Psoas muscle (tissue), 8 donors: Measurements from ENCODE around the gene ARL6IP5. TPM values are rescaled to one million over a fixed set of nuclear protein-coding genes. Genes with fewer than 3 reads are reported as not detected.
A peak's percentile ranks its signal among the peaks of the same experiment; 100 is the strongest.

Source experiments
- ATAC-seq, 4 donors: fragments of 200-7000 bp; cut with Tn5 transposase; one replicate each; pipeline ENCODE4 v1.9.1; 2020; ENCODE audit warnings: moderate library complexity in 3 of 4, mild to moderate bottlenecking in 2 of 4
- DNase-seq, 2 donors: peaks; one replicate each; pipeline ENCODE4 v3.0.0-alpha.2; 2020
- H3K27ac ChIP-seq: fragments of 200-600 bp; one replicate; pipeline ENCODE4 v1.8.0; 2022
- H3K27me3 ChIP-seq, 3 donors: fragments of 200-600 bp in 1 of 3; one replicate each; pipeline versions ENCODE4 v1.6.1 to v1.8.0; 2013 to 2022; ENCODE audit warnings: low read length in 2 of 3, mild to moderate bottlenecking in 2 of 3, moderate library complexity in 1 of 3; ENCODE audit not compliant: insufficient read depth in 3 of 3
- H3K36me3 ChIP-seq, 2 donors: fragments of 200-600 bp in 1 of 2; one replicate each; pipeline versions ENCODE4 v1.6.1 to v1.8.0; 2013 to 2022; ENCODE audit warnings: low read depth in 1 of 2, mild to moderate bottlenecking in 1 of 2, moderate library complexity in 1 of 2; ENCODE audit not compliant: insufficient read depth in 1 of 2
- H3K4me1 ChIP-seq: fragments of 200-600 bp; one replicate; pipeline ENCODE4 v1.8.0; 2022
- H3K4me3 ChIP-seq: fragments of 200-600 bp; one replicate; pipeline ENCODE4 v1.8.0; 2022; ENCODE audit warnings: mild to moderate bottlenecking
- H3K9me3 ChIP-seq: fragments of 200-600 bp; one replicate; pipeline ENCODE4 v1.8.0; 2022
- CTCF ChIP-seq: fragments of 200-600 bp; IDR thresholded peaks from one replicate; pipeline ENCODE4 v1.8.0; 2022; ENCODE audit warnings: antibody characterized with exemption
- WGBS, 3 donors: extraction: QIAGEN DNeasy Blood & Tissue Kit; methylation state at CpG; one replicate each; pipeline versions ENCODE4 v1.1.6 to v1.1.7; 2013; 5-methylcytosine and 5-hydroxymethylcytosine counted together
- intact Hi-C, 2 donors: fragments of 100-400 bp; cut with DNase I; formaldehyde crosslinking; loops; one replicate each; pipeline versions ENCODE4 v1.11.0 to v1.14.2; 2022
- long read RNA-seq, 2 donors: library from polyadenylated mRNA; unstranded; transcript quantifications; one replicate each; pipeline ENCODE4 v2.0.0, GENCODE V29; 2021
- polyA plus RNA-seq, 3 donors: library from polyadenylated mRNA; stranded (reverse); fragments of 200-250 nt; gene quantifications; one replicate each; pipeline ENCODE4 v1.2.3, GENCODE V29; 2013
- total RNA-seq, 4 donors: library from RNA; stranded (reverse); fragmentation: NEBNext Ultra II Directional in 2 of 4; extraction: Animal tissue kit (Norgen Biotek cat#: 25700) in 2 of 4; gene quantifications; one replicate each; pipeline versions ENCODE4 v1.2.1 to v1.2.4, GENCODE V29; 2021 to 2023
- donor health status: healthy with polysubstance abuse.
- donor health status: DM: no; HTN: no; CAD: no; lungs with moderate emphysema.
- donor health status: Bipolar disorder and iron deficiency.
- donor health status: healthy.
- donor health status: DM: yes; HTN: yes; CAD: no.
- donor health status: DM: no; HTN: no; CAD: no.
- donor health status: DM: no; HTN: no; CAD: no.
- donor health status: DM: yes; HTN: yes; CAD: no.

ARL6IP5 gene
- total RNA-seq (100 to 1,000 TPM; 121 to 191 (median 156) TPM), polyA plus RNA-seq (100 to 1,000 TPM in 2 of 3 donors, 10 to 100 TPM in 1; 82.1 to 171 (median 146) TPM)
- long read RNA-seq, donor 1, transcript ARL6IP5-201 (3 exons, 2,101 nt): major isoform, 152 of 157 reads
- long read RNA-seq, donor 1, partial matches to known transcripts: 2 of 157 reads
- long read RNA-seq, donor 1, other reads (novel, unspliced or antisense): 3 of 157 reads
- long read RNA-seq, donor 2, transcript ARL6IP5-201 (3 exons, 2,101 nt): major isoform, 513 of 533 reads
- long read RNA-seq, donor 2, partial matches to known transcripts: 2 of 533 reads
- long read RNA-seq, donor 2, other reads (novel, unspliced or antisense): 16 of 533 reads

GRCh38 chr3:69084326-69085167 is at the start of gene ARL6IP5:
Gene ARL6IP5 (plus strand): TSS chr3:69084937. CDS start chr3:69085048, 111 bp downstream.
- H3K27ac ChIP-seq: peak within 1 kb of the TSS; percentile 98
- DNase-seq: peak; percentile 93 to 97
- intact Hi-C loops: loop anchor here in 1 of 2 donors (5.0 kb wide), 1 partner anchor 33 kb away; no protein-coding TSS in a partner anchor
- no peak for TF ChIP-seq CTCF
- peaks cover 61% of the 10 kb centered on the region for H3K4me1 ChIP-seq
- H3K9me3 ChIP-seq: no peaks in the 10 kb centered on the region
- peaks cover 0 to under 1% of the 10 kb centered on the region in 2 donors for H3K36me3 ChIP-seq
- no peaks in the 10 kb centered on the region for H3K27me3 ChIP-seq
- peak; percentile 52 to 68 (median 60) for ATAC-seq
- peak within 1 kb of the TSS; percentile 90 for H3K4me3 ChIP-seq
- 1% methylated on average over 32 of the region's 32 CpGs for WGBS, 3 donors

- no peak for TF ChIP-seq CTCF
- 93 to 97% (median 97%) methylated on average over 2 of the region's 2 CpGs for WGBS, 3 donors
- H3K9me3 ChIP-seq: no peaks in the 10 kb centered on the region
- H3K36me3 ChIP-seq: peaks cover 0 to 98% of the 10 kb centered on the region in 2 donors
- no peaks in the 10 kb centered on the region for H3K4me1 ChIP-seq
- intact Hi-C loops: no loop called here
- H3K4me3 ChIP-seq: no peak overlapping the region
- H3K27ac ChIP-seq: no peak overlapping the region
- no peaks in the 10 kb centered on the region for H3K27me3 ChIP-seq
- no peak for DNase-seq
- ATAC-seq: no peak
These were observed 40.1 kb upstream of the ARL6IP5 start for GRCh38 chr3:69044608-69045007.

GRCh38 chr3:69048990-69049389 is 35.7 kb upstream of the ARL6IP5 start:
- Histone ChIP-seq H3K9me3 (no peaks in the 10 kb centered on the region), H3K36me3 (peaks cover 0 to 71% of the 10 kb centered on the region in 2 donors), H3K27ac (no peak overlapping the region), H3K27me3 (no peaks in the 10 kb centered on the region), H3K4me3 (no peak overlapping the region), H3K4me1 (peaks cover 13% of the 10 kb centered on the region)
- TF ChIP-seq CTCF: no peak
- DNase-seq (no peak), ATAC-seq (no peak)
- WGBS, 3 donors: 95 to 100% (median 100%) methylated on average over 2 of the region's 2 CpGs
- intact Hi-C loops: no loop called here

GRCh38 chr3:69051756-69052471 is 32.8 kb upstream of the ARL6IP5 start, which contains the start of gene TMF1:
Gene TMF1 (minus strand): TSS chr3:69052333. CDS start chr3:69052086, 247 bp downstream.
- peak; percentile 99 for ATAC-seq
- peaks cover 13% of the 10 kb centered on the region for H3K4me1 ChIP-seq
- intact Hi-C loops: loop anchor here in 1 of 2 donors (10.0 kb wide), 1 partner anchor 253 kb away; no protein-coding TSS in a partner anchor
- peak; percentile 98 to 99 for DNase-seq
- TF ChIP-seq CTCF: no peak
- H3K27me3 ChIP-seq: no peaks in the 10 kb centered on the region
- H3K9me3 ChIP-seq: no peaks in the 10 kb centered on the region
- H3K4me3 ChIP-seq: peak within 1 kb of the TSS; percentile 94
- H3K27ac ChIP-seq: peak within 1 kb of the TSS; percentile 96
- peaks cover 0 to 72% of the 10 kb centered on the region in 2 donors for H3K36me3 ChIP-seq
- 0 to 1% (median 0%) methylated on average over 45 of the region's 45 CpGs for WGBS, 3 donors
